Epithelial cell of esophagus (primary cell): ENCODE measurements around the gene SLC39A11.

Experiments used
- DNase-seq: peaks from one replicate; pipeline ENCODE4 v3.0.0; 2010; ENCODE audit warnings: low read depth
- H3K4me3 ChIP-seq: 2 replicates; pipeline ENCODE4 v1.5.1; 2011; ENCODE audit warnings: mild to moderate bottlenecking, low read length, control low read depth
- CTCF ChIP-seq: IDR thresholded peaks from 2 replicates; pipeline ENCODE4 v1.5.1; 2011; ENCODE audit warnings: low read depth, mild to moderate bottlenecking, low read length, control low read depth, inconsistent platforms; ENCODE audit not compliant: insufficient read depth; ENCODE audit errors: missing control alignments

The SLC39A11 gene

GRCh38 chr17:73043686-73044581 is 48.6 kb downstream of the SLC39A11 start:
- no peak overlapping the region for H3K4me3 ChIP-seq
- no peak for TF ChIP-seq CTCF
- peak; percentile 58 for DNase-seq

- no peak for TF ChIP-seq CTCF
- H3K4me3 ChIP-seq, result no peak overlapping the region
- DNase-seq, result no peak
Measured at GRCh38 chr17:73042809-73043685, 49.4 kb downstream of the SLC39A11 start.

- no peak for DNase-seq
- no peak overlapping the region for H3K4me3 ChIP-seq
- no peak for TF ChIP-seq CTCF
Measured at GRCh38 chr17:73042225-73042624, 50.3 kb downstream of the SLC39A11 start.

- TF ChIP-seq CTCF, result no peak
- H3K4me3 ChIP-seq, result no peak overlapping the region
- DNase-seq, result no peak
Measured at GRCh38 chr17:73039282-73039681, 53.2 kb downstream of the SLC39A11 start.

GRCh38 chr17:73031472-73031871 is 61.0 kb downstream of the SLC39A11 start:
- H3K4me3 ChIP-seq, result no peak overlapping the region
- TF ChIP-seq CTCF, result no peak
- no peak for DNase-seq

- no peak overlapping the region for H3K4me3 ChIP-seq
- TF ChIP-seq CTCF, result no peak
- no peak for DNase-seq
Measured at GRCh38 chr17:73030995-73031394, 61.5 kb downstream of the SLC39A11 start.
